ENCODE measurements around the gene CDK5RAP2. TPM values are rescaled to one million over a fixed set of nuclear protein-coding genes. Genes with fewer than 3 reads are reported as not detected.

Gene CDK5RAP2
- total RNA-seq, 1 donor from 2014 or later: 44.8 TPM

DNA sequence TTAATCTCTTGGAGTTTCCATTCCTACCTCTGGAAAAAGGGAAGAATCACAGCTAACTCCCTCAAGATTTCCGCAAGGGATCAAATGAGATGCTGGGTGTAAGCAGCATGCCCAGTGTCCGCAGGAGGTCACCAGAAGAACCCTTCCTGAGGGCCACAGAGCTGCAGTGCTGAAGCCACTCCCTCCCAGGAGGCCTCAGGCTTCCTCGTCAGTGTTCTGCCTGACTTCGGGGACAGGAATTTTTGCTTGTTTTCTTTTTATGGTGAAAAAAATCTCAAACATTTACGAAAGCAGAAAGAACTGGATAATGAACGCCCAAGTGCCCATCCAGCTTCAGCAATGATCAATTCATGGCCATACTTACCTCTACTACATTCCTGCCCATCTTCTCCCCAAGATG, 183.0 kb downstream of the CDK5RAP2 start:
- DNase-seq: no peak

DNA sequence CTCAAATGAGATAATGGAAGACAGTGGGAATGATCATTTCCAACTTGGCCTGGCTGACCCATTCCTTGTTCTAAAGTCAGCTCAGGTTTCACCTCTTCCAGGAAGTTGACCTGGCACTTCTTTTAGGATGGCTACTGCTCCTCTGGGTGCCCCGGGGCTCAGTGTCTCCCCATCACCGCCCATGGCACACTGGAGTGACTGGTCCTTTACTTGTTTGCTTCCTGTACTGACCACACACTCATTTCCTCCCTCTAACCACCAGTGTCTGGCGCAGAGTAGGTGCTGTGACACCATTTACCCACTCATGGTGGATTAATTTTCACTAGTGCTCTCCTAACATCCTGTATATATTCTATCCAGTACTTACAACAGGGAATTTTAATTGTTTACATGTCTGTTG, 183.5 kb downstream of the CDK5RAP2 start:
- DNase-seq: no peak

DNA sequence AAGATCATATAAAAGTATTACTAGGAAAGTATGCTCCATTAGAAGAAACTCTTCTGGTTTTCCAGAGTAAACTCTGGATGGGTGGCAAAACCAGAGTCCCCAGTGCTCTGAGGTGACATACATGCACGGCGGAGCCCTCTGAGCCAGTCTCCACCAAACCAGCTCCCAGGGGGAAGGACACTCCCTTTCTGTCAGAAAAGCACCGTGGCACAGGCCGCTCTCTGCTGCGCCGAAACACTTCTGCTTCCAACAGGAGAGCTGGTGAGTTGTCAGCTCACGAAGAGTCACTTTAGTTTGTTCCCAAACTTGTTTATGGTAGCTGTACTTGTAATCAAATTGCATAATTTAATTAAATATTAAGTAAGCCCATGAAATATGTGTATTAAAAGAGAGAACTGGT, 184.6 kb downstream of the CDK5RAP2 start:
- DNase-seq: no peak

DNA sequence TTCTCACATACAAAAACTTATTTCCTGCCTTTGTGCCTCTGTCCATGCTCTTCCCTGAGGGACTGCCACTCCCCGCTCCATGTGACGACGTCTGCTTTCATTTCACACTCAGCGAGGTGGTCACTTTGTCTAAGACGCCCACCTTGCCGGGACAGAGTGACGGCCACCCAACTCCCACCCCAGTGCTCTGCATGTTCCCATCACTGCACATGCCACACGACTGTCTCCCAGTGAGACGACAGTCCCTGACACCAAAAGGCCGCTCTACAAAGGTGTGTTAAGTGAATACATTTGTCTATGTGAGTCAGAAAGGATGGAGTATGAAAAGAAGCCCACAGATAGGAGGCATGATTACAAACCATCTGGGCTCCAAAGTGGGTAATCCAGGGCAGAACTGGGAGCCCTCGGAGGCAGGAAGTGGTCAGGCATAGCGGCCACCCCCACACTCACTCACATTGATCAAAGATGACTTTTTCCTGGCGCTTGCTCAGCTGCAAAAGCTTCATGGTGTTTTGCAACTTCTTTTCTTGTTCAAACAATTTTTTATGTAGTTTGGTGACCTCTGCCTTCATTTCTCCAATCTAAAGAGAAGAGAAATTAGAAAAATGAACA, 185.8 kb downstream of the CDK5RAP2 start:
- DNase-seq: no peak

DNA sequence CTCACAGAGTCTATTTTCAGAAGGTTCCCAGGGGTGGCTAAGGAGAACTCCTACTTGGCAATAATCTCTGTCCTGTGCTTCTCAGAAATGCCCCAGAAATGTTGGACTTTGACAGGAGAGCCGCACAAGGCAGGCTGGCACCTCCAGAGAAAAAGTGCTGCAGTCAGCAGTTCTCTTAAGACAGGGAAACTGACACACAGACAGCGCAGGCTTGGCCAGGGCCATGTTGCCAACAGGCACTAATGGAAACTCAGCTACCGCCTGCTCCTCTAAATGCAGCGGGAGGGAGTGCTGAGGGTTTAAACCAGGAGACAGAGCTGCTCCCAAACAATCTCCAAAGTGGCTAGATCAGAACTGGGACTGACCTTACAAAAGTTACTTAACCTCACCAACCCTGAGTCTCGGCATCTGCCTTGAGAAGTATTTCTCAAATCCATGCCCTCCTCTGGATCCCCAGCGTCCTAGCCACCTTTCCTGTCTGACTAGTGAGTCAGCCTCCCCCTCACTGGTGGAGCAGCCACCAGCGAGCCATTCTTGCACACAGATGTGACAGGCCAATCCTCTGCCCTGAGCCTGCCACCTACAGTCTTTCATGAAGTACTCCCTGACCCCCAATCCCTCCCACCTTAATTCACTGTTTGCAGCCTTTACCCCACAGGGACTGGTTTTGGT, 186.4 kb downstream of the CDK5RAP2 start:
- no peak for DNase-seq

DNA sequence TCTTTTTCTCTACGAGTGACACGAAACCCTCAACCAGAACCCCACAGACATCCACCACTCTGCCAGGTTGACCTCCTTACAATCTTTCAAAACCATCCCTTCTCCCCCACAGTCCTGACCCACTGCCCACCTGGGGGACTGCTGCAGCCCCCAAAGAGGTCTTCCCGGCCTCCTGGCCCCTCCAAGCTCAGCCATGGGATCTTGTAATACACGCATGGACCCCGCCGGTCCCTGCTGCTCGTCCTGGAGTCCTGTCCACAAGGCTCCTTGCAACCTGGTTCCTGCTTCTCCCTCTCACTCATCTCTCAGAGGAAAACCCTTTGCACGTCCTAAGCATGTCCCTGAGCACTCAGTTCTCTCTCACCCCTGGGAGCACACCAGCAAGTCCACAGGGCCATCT, 187.3 kb downstream of the CDK5RAP2 start:
- no peak for DNase-seq

DNA sequence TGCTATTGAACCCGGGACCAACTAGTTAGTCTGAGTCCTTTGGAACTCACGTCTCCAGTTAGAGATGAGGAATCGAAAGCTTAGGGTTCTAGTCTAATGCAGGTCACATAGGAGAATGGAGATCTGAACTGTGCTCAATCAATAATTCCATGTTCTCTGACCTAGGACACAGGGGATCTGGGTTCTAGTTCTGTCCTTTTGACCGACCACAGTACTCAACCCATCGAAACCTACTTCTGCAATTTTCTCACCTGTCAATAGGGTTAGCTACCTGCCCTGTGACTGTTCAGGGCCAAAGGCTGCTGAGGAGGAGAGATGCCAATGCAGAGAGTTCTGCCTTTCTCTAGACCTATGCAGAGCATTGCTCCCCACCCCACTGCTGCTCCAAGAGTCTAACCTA, 187.7 kb downstream of the CDK5RAP2 start:
- DNase-seq: no peak

DNA sequence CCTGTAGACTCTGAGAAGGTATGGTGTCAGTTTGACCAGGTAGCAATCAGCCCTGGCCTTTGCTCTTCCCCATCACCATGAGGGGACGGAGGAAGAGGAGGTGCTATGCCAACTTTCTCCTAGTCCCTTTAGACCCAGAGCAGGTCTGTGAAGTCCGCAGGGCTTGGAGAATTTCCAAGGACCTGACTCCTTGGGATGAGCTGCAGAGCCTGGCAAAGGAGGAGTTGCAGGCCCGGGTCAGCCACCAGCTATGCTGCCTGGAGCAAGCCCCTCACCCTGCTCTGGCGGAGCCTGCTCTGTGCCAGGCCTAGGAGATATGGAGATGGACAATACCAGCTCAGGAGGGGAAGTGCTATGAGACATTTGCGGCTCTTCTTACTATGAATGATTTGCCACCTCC, 188.3 kb downstream of the CDK5RAP2 start:
- DNase-seq: no peak

DNA sequence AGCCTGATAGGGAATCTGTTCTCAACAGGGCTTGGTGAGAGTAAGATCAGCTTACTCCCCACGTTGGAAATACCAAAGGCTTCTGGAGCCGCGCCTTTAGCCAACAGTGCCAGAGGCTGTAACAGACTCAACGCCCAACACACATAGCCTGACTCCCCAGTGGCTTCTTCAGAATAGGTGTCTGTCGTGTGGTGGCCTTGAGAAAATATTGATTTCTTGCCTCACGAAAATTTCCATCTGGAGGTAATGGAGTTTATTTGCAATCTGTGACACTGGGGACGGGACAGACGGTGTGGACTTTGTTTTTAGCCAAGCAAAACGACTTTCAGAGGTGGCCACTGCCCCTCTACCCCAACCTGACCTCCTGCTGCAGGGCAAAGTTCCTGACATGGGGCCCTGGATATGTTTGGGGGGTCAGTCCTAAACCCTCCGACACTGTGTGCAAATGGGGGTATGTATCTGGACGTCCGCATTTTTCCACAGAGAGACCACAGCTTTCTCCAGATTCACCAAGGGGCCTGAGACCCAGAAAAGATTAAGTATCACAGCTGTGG, 189.3 kb downstream of the CDK5RAP2 start:
- no peak for DNase-seq

DNA sequence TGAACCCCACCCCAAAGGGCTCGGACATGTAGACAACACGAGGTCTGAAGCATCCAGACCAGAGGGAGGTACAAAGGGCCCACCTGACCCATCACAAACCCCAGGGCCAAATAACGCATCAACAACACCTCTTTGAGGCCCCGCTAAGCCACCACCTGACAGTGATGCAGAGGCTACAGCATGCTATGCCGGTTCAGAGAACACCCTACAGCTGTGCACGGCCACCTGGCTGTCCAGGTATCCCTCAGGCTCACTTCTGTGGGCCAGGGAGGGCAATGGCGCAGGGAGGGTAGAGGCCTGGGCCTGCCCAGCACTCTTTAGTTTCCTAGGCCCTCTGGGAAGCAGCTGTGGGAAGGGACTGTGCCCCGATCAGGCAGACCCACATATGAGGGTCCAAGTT, 190.1 kb downstream of the CDK5RAP2 start:
- no peak for DNase-seq

DNA sequence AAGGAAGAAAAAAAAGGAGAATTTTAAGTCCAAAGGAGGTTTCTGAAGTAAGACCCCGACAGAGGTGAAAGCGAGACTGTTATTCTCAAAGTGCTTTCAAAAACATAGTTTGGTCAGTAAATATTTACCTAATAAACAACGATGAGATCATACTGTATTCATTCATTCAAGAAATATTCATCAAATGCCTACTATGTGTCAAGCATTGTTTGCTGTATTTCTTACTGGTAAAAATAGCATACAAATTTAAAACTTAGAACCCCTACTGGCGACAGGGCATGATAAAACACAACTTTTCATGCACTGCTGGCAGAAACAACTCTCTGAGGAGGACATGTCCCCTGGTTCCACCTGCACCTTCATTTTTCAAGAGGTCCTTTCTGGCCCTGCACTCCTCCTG, 190.7 kb downstream of the CDK5RAP2 start:
- DNase-seq: no peak

DNA sequence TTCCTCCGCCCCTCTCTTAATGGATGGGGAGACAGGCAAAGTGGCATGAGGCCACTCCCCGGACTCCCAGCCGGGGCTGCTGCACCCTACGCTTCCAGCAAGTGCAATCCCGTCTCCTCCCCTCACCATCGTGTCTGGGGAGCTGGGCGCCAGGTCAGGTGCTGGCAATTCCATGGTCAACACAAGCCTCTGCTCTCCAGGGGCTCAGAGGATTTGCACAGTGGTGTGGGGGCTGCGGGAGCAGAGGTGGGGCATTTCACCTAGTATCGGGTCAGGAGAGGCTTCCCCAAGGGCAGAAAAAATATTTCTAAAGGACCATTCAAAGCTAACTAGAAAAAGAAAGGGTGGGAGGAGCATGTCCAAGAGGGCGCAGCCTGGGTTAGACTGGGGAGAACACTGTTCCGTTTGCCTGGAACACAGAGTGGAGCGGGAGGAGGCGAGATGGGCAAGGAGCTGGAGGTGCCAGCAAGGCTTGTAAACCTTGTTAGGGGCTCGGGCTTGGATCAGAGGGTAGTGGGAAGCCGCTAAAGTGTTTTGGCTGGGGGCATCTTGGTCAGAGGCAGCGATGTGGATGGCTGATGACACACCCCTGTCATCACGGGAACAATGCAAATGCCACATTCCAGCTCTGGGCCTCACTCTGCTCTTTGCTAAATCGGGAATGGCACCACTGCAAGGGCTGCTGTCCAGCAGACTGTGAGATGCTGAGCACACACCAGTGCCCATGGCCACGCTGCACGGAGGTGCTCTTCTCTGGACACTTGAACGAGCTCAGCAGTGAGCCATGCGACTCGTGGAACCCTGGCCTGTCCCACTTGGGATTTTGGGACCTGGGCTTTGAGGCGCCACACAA, 191.7 kb downstream of the CDK5RAP2 start:
- no peak for DNase-seq

DNA sequence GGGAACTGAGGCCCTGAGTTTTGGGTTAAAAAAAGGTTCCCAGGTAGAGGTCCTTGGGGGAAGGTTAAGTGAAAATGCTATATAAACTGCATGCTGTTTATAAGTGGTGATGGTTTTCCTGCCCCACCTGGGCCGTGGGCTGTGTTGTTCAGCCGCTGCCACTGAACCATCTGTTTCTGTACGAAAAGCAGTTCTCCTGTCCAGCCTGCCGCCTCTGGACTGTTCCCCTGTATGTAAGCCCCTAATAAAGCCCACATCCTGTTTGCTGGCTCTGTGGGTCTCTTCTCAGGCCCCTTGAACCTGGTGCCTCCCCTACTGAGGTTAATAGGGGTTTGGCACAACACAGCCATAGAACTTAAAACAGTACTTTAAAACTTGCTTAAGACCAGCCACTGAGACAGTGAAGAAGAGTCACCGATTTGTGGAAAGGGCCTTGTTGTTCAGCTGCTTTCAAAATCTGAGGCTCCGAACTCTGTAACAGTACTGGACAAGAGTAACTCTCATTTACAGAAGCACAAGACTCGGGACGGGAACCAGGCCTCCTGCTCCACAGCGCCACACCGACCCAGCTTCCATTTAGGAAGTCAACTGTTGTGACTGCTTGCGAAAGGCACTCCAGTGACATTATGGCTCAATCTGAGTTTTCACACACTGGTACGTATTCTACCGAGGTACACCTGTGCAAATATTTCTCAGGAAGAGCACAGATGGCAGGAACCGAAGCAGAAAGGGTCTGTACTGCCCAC, 192.5 kb downstream of the CDK5RAP2 start:
- no peak for DNase-seq

DNA sequence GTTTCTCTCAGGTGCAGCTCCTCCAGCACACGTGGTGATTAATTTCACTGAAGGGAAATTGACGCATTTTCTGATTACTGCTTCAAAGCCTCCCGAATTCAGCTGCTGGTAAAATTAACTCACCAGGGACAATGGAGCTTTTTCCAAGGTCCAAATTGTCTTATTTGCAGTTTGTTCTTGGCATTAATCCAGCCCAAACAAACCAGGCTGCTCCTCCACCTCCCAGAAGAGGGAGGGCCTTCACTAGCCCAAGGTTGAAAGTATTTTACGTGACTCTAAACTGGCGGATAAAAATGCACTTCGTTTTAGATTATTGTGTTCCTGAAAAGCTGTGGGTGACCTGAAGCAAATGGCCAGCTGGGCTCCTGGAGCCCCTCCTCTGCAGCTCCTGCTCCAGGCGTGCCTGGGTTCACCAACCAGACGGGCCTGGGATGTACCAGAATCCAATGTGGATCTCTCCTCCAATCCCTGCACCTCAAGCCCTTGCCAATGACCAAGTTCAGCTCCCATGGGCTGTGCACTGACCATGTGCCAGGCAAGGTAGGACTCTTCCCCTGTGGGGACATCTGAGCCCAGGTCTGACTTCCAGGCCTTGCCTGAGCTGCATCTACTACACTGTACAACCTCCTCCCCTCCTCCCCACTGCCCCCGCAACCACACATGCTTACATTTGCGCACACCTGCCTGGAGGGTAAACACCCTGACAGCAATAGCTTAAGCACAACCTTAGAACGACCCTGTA, 193.4 kb downstream of the CDK5RAP2 start:
- no peak for DNase-seq

DNA sequence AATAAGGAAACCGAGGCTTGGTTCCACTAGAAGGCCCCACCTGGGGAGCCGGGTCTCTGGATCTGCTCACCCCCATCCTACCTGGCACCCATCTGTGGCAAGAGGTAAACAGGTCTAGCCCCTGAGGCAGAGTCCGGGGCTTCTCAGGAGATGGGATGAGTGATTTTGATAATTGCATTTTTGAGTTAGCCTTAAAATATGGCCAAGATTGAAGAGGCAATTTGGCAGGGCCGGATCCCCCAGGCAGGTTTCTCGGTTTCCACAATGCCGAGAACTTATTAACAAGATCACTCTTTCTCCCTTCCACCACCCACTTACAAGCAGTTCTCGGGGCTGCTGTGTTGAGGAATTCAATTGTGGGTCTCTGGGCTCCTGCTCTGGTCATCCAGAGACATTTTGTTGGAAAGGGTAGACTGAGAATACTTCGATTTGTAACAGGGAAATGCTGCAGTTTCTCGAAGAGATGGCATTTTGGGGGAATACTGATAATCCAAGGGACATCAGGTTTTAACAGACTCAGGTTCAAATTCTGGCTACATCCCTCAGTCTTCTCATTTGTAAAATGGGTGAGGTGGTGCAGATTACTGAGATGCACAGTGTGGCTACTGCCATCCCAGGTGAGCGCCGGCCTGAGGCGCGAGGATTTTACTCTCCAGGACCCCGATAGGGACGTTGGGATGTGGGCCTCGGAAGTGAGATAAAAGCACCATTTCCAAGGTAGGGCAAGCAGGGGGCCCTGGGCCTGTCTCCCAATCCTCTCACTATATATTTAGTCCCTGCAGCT, 194.2 kb downstream of the CDK5RAP2 start:
- no peak for DNase-seq

DNA sequence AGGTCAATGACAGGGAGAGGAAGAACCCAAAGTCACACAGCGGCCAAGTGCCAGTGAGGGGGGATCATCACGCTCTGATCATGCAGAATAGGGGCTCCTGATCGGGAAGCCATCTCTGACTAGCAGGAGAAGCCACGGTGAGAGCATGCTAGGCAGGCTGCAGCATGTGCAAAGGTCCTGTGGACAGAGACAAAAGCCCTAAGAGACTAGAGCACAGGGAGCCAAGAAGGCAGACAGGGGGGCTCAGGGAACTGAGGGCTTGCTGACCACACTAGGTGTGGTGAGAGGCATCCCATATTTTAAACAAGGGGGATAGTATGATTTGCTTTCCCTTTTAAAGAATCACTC, 195.1 kb downstream of the CDK5RAP2 start:
- DNase-seq: no peak

DNA sequence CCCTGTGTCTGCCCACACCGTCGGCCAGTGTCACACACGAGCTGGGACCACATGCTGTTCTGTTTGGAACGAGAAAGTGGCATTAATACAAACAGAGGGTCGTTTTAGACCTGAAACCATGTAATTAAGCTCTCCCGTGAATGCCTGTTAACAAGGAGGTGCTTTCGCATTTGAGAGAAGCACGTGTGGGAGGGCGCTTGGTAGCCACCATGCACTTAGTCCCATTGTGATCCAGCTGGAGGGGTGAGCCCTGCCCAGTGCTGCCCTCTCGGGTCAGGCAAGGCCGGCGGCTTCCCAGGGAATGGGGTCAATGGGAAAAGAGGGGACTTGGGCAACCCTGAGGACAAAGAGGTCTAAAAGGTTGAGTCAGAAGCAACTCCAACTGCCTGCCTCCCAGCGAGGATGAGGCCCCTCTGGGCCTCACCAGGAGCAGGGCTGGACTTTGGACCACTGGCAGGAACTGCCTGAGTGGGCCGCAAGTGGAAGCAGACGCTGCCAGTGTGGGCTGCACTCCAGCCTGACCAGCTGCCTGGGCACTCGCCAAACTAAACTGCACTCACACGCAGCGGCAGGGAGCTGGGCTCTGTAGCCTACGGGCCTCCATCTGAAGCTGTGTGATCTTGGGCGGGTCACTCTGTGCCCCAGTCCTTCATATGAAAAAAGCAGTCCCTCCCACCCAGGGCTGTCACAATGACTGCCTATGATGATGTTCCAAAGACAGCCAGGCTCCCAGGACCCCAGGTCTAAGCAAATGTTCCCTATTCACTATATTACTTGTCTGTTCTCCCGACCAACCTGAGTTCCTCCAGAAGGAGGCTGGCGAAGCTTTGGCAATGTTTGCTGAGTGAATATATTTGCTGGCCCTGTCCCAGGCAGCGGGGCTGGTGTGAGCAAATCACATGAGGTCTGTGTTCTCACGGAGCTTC, 195.7 kb downstream of the CDK5RAP2 start:
- DNase-seq: no peak

DNA sequence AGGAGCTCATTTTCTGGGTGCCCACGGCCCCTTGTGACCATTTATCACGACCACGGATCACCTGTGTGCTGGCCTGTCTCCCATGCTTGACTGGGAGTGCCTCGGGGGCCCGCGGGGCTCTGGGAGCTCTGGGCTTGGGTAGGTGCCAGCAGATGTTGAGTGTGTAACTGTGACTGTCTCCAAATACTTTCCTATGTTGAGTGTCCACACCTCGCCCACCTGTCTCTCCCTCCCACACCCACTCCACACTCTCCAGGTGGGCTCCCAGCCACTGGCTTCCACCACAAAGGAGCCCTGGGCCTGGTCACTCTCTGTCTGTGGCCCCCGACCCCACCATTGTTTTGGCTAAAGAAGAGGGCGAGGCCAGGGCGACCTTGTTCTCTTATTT, 196.4 kb downstream of the CDK5RAP2 start:
- no peak for DNase-seq

DNA sequence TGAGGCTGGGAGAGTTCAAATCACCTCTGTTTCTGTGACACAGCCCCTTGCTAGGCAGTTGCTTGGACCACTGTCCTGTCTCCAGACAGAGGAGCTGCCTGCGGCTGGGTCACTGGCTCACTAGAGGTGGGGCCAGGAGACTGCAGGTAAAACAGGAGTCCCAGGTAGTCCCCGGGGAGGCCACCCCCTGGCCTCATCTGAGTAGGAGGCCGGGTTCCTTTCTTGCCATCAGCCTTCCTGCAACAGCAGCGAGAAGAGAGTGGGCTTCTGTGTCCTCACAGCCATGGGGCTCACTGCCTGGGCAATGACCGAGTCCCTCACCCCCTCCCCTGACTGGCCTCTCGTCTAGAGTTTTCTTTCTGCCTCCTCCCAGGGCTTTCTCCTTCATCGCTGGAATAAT, 197.5 kb downstream of the CDK5RAP2 start:
- DNase-seq: no peak

DNA sequence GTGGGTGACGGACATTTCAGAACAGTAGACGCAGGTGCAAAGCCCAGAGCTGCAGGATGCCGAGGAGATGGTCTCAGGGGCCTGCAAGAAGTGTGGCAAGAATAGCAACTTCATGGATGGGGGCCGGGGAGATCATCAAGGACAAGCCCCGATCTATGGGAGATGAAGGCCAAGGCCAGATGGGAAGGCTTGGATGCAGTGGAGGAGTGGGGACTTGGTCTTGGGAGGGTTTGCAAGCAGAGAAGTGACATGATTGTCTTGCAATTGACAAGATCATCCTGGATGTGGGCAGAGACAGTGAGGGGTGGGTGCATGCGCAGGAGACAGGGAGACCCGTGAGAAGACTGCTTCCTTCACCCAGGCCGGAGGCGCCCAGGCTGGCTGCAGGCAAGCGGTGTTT, 198.1 kb downstream of the CDK5RAP2 start:
- no peak for DNase-seq

Data from skin of body (tissue), 2 donors.